GM12875 (cell line): ENCODE data around the gene ISL2.

ENCODE experiments used
- H3K4me3 ChIP-seq: one replicate; pipeline ENCODE4 v1.5.1; 2011; ENCODE audit warnings: low read depth, low read length, control low read depth
- CTCF ChIP-seq: IDR thresholded peaks from 2 replicates; pipeline ENCODE4 v1.5.1; 2011; ENCODE audit warnings: low read depth, mild to moderate bottlenecking, control low read depth, inconsistent platforms, low read length, moderate library complexity, borderline replicate concordance; ENCODE audit not compliant: insufficient read depth

Gene ISL2

GRCh38 chr15:76339305-76340197 lies 3.0 kb downstream of the ISL2 start:
- TF ChIP-seq CTCF, result no peak
- H3K4me3 ChIP-seq, result peak overlapping the region; percentile 62

- TF ChIP-seq CTCF, result no peak
- peak overlapping the region; percentile 55 for H3K4me3 ChIP-seq
Measured at GRCh38 chr15:76340198-76340802, 3.7 kb downstream of the ISL2 start.

- H3K4me3 ChIP-seq, result peak overlapping the region; percentile 55
- peak; percentile 58 for TF ChIP-seq CTCF
Measured at GRCh38 chr15:76340803-76341365, 4.3 kb downstream of the ISL2 start.

GRCh38 chr15:76341366-76342057 lies 4.9 kb downstream of the ISL2 start:
- H3K4me3 ChIP-seq, result no peak overlapping the region
- no peak for TF ChIP-seq CTCF

GRCh38 chr15:76342058-76342381 lies 5.4 kb downstream of the ISL2 start:
- no peak overlapping the region for H3K4me3 ChIP-seq
- TF ChIP-seq CTCF, result no peak

GRCh38 chr15:76342382-76343201 lies 6.0 kb downstream of the ISL2 start:
- H3K4me3 ChIP-seq, result no peak overlapping the region
- no peak for TF ChIP-seq CTCF
